ENCODE results near the gene TBC1D16.

Gene TBC1D16

GRCh38 chr17:79948945-79949655 is 86.6 kb downstream of the TBC1D16 start:
- no peak for DNase-seq

GRCh38 chr17:79948406-79948944 is 87.2 kb downstream of the TBC1D16 start:
- DNase-seq = no peak

GRCh38 chr17:79947351-79948031 is 88.2 kb downstream of the TBC1D16 start:
- no peak for DNase-seq

GRCh38 chr17:79946352-79947231 is 89.1 kb downstream of the TBC1D16 start:
- DNase-seq = no peak

- DNase-seq = no peak
These were observed 89.9 kb downstream of the TBC1D16 start for GRCh38 chr17:79945591-79946255.

- no peak for DNase-seq
These were observed 90.8 kb downstream of the TBC1D16 start for GRCh38 chr17:79944821-79945391.

- DNase-seq = no peak
These were observed 91.3 kb downstream of the TBC1D16 start for GRCh38 chr17:79944251-79944812.

- no peak for DNase-seq
These were observed 92.1 kb downstream of the TBC1D16 start for GRCh38 chr17:79943347-79944241.

GRCh38 chr17:79942591-79943346 is 92.9 kb downstream of the TBC1D16 start:
- peak; percentile 69 for DNase-seq

- no peak for DNase-seq
These were observed 93.7 kb downstream of the TBC1D16 start for GRCh38 chr17:79942011-79942405.

GRCh38 chr17:79941088-79942010 is 94.3 kb downstream of the TBC1D16 start:
- DNase-seq = no peak

- no peak for DNase-seq
These were observed 95.1 kb downstream of the TBC1D16 start for GRCh38 chr17:79940459-79941087.

GRCh38 chr17:79939755-79940458 is 95.8 kb downstream of the TBC1D16 start:
- DNase-seq = no peak

GRCh38 chr17:79939094-79939435 is 96.6 kb downstream of the TBC1D16 start:
- no peak for DNase-seq

- no peak for DNase-seq
These were observed 97.2 kb downstream of the TBC1D16 start for GRCh38 chr17:79938336-79939093.

GRCh38 chr17:79937391-79938335 is 98.0 kb downstream of the TBC1D16 start:
- DNase-seq = no peak

Measured in hematopoietic multipotent progenitor cell treated with erythropoietin and hydrocortisone succinate and interleukin-3 and kit ligand, for 4 days (in vitro differentiated cells).